ENCODE results near the gene MAMDC4. TPM values are rescaled to one million over a fixed set of nuclear protein-coding genes. Genes with fewer than 3 reads are reported as not detected.
"Not testable (repeated sequence)": the region's sequence is repeated elsewhere in the genome, so short reads cannot be mapped to it uniquely, and the experiment has no call there.

The MAMDC4 gene
- total and polyA plus RNA-seq, 2 experiments from 2014 or later: 1.7 to 6.8 TPM

- Mint-ChIP-seq H3K4me1 (peaks cover 22% of the 10 kb centered on the region), H3K27me3 (ENCODE audit: insufficient read depth, low read depth, poor library complexity) (peaks cover 39% of the 10 kb centered on the region), H3K36me3 (ENCODE audit: low read depth) (peaks cover 18% of the 10 kb centered on the region)
- not testable (repeated sequence) for H4K20me1 ChIP-seq (replicated peaks; ENCODE audit: insufficient read depth); H3K27me3 ChIP-seq (ENCODE audit: insufficient read depth); H3K79me2 ChIP-seq (replicated peaks; ENCODE audit: insufficient read depth); H3K4me2 ChIP-seq; H2AFZ ChIP-seq; H3K4me3 ChIP-seq; H3K36me3 ChIP-seq (ENCODE audit: insufficient read depth); H3K9me2 ChIP-seq (ENCODE audit: insufficient read depth); H3K4me3 Mint-ChIP-seq; H3K27ac ChIP-seq (ENCODE audit: low read depth); H3F3A ChIP-seq (replicated peaks; ENCODE audit: low read depth); H3K9me3 Mint-ChIP-seq; ATAC-seq; DNase-seq (ENCODE audit: low spot score); H3K27ac Mint-ChIP-seq
- peaks cover 11% of the 10 kb centered on the region; the same call in 1 of the 2 replicates for H3K4me1 ChIP-seq (ENCODE audit: insufficient read depth)
Measured at GRCh38 chr9:136837856-136838277, 14.3 kb upstream of the MAMDC4 start.

DNA sequence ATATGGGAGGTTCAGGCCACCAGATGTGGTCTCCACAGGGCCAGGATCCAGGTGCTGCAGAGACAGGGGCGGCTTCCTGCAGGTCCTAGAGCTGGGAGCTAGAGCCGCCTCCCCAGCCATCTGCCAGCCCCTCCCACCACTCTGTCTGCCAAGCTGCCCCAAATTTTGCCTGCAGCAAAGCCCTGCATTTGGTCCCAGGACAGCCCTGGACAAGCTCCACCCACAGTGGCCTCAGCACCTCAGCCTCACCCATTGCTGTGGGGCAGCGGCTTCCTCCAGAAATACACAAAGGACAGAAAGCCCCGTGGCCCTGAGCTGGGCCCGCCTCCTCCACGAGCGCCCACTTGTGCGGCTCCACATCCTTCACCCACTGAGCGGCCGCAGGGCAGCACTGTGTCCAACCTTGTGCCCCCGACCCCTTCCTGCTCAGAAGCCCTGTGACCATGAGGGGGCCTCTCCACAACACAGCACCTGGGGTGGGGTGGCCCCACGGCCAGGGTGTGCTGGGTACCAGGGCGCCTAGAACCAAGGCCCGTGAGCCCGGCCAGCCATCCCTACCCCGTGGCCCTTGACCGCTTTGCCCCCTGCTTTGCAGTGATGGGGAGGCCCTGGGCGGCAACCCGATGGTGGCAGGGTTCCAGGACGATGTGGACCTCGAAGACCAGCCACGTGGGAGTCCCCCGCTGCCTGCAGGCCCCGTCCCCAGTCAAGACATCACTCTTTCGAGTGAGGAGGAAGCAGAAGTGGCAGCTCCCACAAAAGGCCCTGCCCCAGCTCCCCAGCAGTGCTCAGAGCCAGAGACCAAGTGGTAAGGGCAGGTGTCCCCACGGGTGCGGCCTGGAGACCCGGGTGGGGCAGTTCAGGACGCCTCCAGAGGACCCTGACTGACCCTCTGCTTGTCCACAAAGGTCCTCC, 13.6 kb upstream of the MAMDC4 start:
- ATAC-seq: no peak
- Histone ChIP-seq H3F3A (replicated peaks; ENCODE audit: low read depth) (no peaks in the 10 kb centered on the region), H3K36me3 (ENCODE audit: insufficient read depth) (no peaks in the 10 kb centered on the region)

More for the DNA sequence above, 13.6 kb upstream of the MAMDC4 start:
- Mint-ChIP-seq H3K27me3 (ENCODE audit: insufficient read depth, low read depth, poor library complexity) (peaks cover 41% of the 10 kb centered on the region), H3K27ac (no peak overlapping the region), H3K36me3 (ENCODE audit: low read depth) (peaks cover 18% of the 10 kb centered on the region), H3K4me3 (no peak overlapping the region), H3K4me1 (peaks cover 25% of the 10 kb centered on the region), H3K9me3 (no peaks in the 10 kb centered on the region; the same call in 1 of the 3 replicates)
- Histone ChIP-seq H2AFZ (no peak overlapping the region), H3K4me3 (no peak overlapping the region), H3K4me1 (ENCODE audit: insufficient read depth) (peaks cover 15% of the 10 kb centered on the region; the same call in 1 of the 2 replicates), H3K27me3 (ENCODE audit: insufficient read depth) (no peaks in the 10 kb centered on the region), H3K9me2 (ENCODE audit: insufficient read depth) (no peaks in the 10 kb centered on the region), H4K20me1 (replicated peaks; ENCODE audit: insufficient read depth) (0 out of 2 replicates have a peak, but pooled peaks cover 6% of the 10 kb centered on the region), H3K27ac (ENCODE audit: low read depth) (no peak overlapping the region), H3K79me2 (replicated peaks; ENCODE audit: insufficient read depth) (no peaks in the 10 kb centered on the region), H3K4me2 (no peak overlapping the region)
- DNase-seq (ENCODE audit: low spot score): no peak
- TF ChIP-seq REST (IDR thresholded peaks at IDR 0.05; ENCODE audit: unreplicated experiment): no peak
- no peak for TF ChIP-seq ZNF114 (CRISPR knock-in tag; IDR thresholded peaks at IDR 0.05)
- no peak for TF ChIP-seq EZH2 (IDR thresholded peaks at IDR 0.05; ENCODE audit: low read depth, unreplicated experiment)
- no peak for TF ChIP-seq CREB1 (CRISPR knock-in tag; IDR thresholded peaks at IDR 0.05; ENCODE audit: low read depth)
- TF ChIP-seq EZH2phosphoT487 (IDR thresholded peaks at IDR 0.05; ENCODE audit: unreplicated experiment): no peak

Measured in GM23338 (cell line).